ENCODE results near the gene POLR1G. TPM values are rescaled to one million over a fixed set of nuclear protein-coding genes. Genes with fewer than 3 reads are reported as not detected.

The POLR1G gene
- total RNA-seq, 4 donors from 2014 or later: 5.1 to 8.3 (median 5.8) TPM

DNA sequence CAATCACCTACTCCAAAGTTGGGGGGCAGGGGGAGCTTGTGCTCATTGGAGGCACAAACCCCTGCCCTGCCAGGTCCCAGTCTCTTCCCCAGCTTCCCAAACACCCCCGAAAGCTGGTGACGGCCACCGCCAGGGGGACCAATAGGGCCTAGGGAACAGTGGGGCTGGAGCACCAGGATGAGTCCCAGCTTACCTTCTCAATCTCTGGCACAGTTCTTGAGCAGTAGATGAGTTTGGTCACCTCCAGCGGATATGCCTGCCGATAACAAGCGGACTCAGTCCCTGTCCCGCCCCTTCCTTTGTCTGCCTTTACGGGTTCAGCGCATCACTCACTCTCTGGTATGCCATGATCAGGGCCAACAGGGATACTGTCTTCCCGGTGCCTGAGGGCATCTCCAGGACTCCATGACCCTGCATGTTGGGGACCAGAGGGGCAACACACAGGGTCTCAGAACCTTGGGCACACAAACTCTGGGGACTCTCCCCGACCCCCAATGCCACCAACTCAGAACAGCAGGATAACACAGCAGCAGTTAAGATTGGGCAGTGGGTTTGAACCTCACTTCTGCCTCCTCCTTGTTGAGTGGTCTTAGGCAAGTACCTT is 37.6 kb upstream of the POLR1G start:
- H3K4me3 ChIP-seq: no peak overlapping the region
- H3K9me3 ChIP-seq: no peaks in the 10 kb centered on the region
- in situ Hi-C loops (cut with MboI; ENCODE audit: low sequenced_read_pairs in 4 of 4): no loop called here
- intact Hi-C loops (cut with DNase I; ENCODE audit: low total_unique reads): no loop called here
- H3K27me3 ChIP-seq: no peaks in the 10 kb centered on the region
- H3K36me3 ChIP-seq: peaks cover 0 to 10% of the 10 kb centered on the region in 2 donors
- TF ChIP-seq POLR2A (IDR thresholded peaks at IDR 0.05): no peak
- TF ChIP-seq, protein P1, sequence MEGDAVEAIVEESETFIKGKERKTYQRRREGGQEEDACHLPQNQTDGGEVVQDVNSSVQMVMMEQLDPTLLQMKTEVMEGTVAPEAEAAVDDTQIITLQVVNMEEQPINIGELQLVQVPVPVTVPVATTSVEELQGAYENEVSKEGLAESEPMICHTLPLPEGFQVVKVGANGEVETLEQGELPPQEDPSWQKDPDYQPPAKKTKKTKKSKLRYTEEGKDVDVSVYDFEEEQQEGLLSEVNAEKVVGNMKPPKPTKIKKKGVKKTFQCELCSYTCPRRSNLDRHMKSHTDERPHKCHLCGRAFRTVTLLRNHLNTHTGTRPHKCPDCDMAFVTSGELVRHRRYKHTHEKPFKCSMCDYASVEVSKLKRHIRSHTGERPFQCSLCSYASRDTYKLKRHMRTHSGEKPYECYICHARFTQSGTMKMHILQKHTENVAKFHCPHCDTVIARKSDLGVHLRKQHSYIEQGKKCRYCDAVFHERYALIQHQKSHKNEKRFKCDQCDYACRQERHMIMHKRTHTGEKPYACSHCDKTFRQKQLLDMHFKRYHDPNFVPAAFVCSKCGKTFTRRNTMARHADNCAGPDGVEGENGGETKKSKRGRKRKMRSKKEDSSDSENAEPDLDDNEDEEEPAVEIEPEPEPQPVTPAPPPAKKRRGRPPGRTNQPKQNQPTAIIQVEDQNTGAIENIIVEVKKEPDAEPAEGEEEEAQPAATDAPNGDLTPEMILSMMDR (IDR thresholded peaks at IDR 0.05 in 4 of 5, conservative IDR thresholded peaks at IDR 0.05 in 1 of 5): no peak
- no peak for DNase-seq
- H3K27ac ChIP-seq: no peak overlapping the region
- H3K4me1 ChIP-seq: peaks cover 0 to 15% of the 10 kb centered on the region in 2 donors
- no peak for ATAC-seq

DNA sequence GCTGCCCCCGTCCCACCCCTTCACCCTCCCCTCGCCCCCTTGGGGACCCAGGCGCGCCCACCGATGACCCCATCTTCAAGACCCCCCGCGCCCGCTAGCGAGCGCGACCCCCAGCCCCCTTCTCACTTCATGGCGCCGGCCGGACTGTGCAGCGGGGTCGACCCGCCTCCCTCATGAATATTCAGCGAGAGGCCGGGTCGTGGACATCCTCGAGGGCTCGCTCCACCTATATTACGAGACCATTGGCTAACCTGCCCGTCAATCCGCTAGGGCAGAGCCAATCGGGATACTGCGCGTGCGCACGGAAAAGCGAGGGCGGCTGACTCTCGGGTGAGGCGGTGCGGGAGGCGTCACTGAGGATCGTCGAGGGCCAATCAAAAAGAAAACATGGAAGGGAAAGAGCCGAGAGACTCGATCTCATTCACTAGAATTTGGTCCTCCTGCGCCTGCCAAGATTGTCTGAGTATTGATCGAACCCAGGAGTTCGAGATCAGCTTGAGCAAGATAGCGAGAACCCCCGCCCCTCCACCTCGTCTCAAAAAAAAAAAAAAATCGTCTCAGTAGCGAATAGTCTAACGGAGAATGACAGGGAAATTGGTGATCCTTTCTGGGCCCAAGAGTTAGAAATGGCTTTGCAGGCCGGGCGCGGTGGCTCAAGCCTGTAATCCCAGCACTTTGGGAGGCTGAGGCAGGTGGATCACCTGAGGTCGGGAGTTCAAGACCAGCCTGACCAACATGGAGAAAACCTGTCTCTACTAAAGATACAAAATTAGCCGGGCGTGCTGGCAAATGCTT is 35.8 kb upstream of the POLR1G start, which contains the start of gene ERCC2:
Gene ERCC2 (minus strand): TSS at position 164 of the 795 bp plus-strand sequence. CDS start 33 bp downstream, at position 131.
- ATAC-seq (peak; percentile 100), DNase-seq (peak; percentile 98 to 99)
- H3K36me3 ChIP-seq: no peaks in the 10 kb centered on the region
- intact Hi-C loops (cut with DNase I; ENCODE audit: low total_unique reads): loop anchor here (2.0 kb wide), 1 partner anchor 34 kb away; the partner anchor contains the start of gene PPP1R13L
- H3K4me3 ChIP-seq: peak within 1 kb of the TSS; percentile 74 to 98 (median 94)
- in situ Hi-C loops (cut with MboI; ENCODE audit: low sequenced_read_pairs in 4 of 4): no loop called here
- peaks cover 0 to 15% of the 10 kb centered on the region in 2 donors for H3K4me1 ChIP-seq
- H3K27ac ChIP-seq: peak within 1 kb of the TSS; percentile 76 to 87 (median 81)
- no peaks in the 10 kb centered on the region for H3K9me3 ChIP-seq
- no peaks in the 10 kb centered on the region for H3K27me3 ChIP-seq
- TF ChIP-seq, protein P1 (IDR thresholded peaks at IDR 0.05 in 4 of 5, conservative IDR thresholded peaks at IDR 0.05 in 1 of 5): no peak
- TF ChIP-seq POLR2A (IDR thresholded peaks at IDR 0.05): no peak

DNA sequence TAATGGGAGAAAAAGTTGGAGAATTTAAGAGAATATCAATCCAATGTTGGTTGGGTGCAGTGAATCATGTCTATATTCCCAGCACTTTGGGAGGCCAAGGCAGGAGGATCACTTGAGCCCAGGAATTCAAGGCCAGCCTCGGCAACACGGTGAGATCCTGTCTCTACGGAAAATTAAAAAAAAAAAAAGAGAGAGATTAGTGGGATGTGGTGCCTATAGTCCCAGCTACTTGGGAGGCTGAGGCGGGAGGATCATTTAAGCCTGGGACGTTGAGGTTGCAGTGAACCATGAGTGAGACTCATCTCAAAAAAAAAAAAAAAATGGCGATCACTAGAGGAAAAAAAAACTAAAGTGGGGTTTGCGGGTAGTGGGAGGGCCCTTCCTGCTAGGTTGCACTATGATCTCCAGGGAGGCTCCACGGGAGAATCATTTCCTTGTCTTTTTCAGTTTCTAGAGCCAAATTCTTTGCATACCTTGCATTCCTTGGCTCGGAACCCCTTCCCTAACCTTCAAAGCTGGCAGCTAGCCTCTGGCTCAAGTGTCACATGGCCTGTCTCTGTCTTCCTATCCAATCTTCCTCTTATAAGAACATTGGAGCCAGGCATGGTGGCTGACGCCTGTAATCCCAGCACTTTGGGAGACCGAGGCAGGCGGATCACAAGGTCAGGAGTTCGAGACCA is 30.3 kb upstream of the POLR1G start:
- Histone ChIP-seq H3K36me3 (no peaks in the 10 kb centered on the region), H3K9me3 (no peaks in the 10 kb centered on the region), H3K27ac (peak overlapping the region in 1 of 4 donors; percentile 58), H3K4me1 (no peaks in the 10 kb centered on the region), H3K27me3 (no peaks in the 10 kb centered on the region), H3K4me3 (no peak overlapping the region)
- in situ Hi-C loops (cut with MboI; ENCODE audit: low sequenced_read_pairs in 4 of 4): no loop called here
- intact Hi-C loops (cut with DNase I; ENCODE audit: low total_unique reads): no loop called here
- peak in 1 of 2 donors; percentile 46 for DNase-seq
- ATAC-seq: peak; percentile 36 to 70
- no peak for TF ChIP-seq POLR2A (IDR thresholded peaks at IDR 0.05)
- TF ChIP-seq, protein P1 (IDR thresholded peaks at IDR 0.05 in 4 of 5, conservative IDR thresholded peaks at IDR 0.05 in 1 of 5): no peak

GRCh38 chr19:45380107-45380506 is 26.3 kb upstream of the POLR1G start:
- no peaks in the 10 kb centered on the region for H3K36me3 ChIP-seq
- H3K9me3 ChIP-seq: no peaks in the 10 kb centered on the region
- DNase-seq (no peak), ATAC-seq (no peak)
- in situ Hi-C loops (cut with MboI; ENCODE audit: low sequenced_read_pairs in 4 of 4) (no loop called here), intact Hi-C loops (cut with DNase I; ENCODE audit: low total_unique reads) (no loop called here)
- H3K27ac ChIP-seq: no peak overlapping the region
- H3K27me3 ChIP-seq: peaks cover 6 to 7% (median 7%) of the 10 kb centered on the region in 3 donors
- H3K4me3 ChIP-seq: no peak overlapping the region
- TF ChIP-seq, protein P1 (IDR thresholded peaks at IDR 0.05 in 4 of 5, conservative IDR thresholded peaks at IDR 0.05 in 1 of 5): no peak
- no peak for TF ChIP-seq POLR2A (IDR thresholded peaks at IDR 0.05)
- H3K4me1 ChIP-seq: no peaks in the 10 kb centered on the region
